K562 treated with DMSO at 1 percent for 24 hours (cell line): ENCODE data around the gene AKT3. TPM values are rescaled to one million over a fixed set of nuclear protein-coding genes. Genes with fewer than 3 reads are reported as not detected.

Source experiments
- total RNA-seq: library from RNA; unstranded; fragments of 300-600 nt; gene quantifications from 2 replicates; pipeline ENCODE4 v1.2.3, GENCODE V29; 2022; ENCODE audit warnings: low read depth; ENCODE audit not compliant: insufficient read depth

The AKT3 gene
- 0.34 and 0.37 TPM in 2 replicates for total RNA-seq

GRCh38 chr1:243850202-243850451, at the start of gene AKT3:
TSS of gene AKT3 (minus strand) at chr1:243850243. CDS start at chr1:243843170, 7,073 bp downstream.

Other genes with a start within 250 kb of the AKT3 start
- 2.1 and 2.2 TPM in 2 replicates for gene ZBTB18, start 201.0 kb upstream of the AKT3 start, total RNA-seq